Breast epithelium (tissue), 3 donors: ENCODE data around the gene ANKRD30B.
"Not testable (repeated sequence)": the region's sequence is repeated elsewhere in the genome, so short reads cannot be mapped to it uniquely, and the experiment has no call there.

Experiments
- POLR2AphosphoS5 ChIP-seq, 3 donors: sonication (generic); formaldehyde crosslinking; IDR thresholded peaks; one replicate each; pipeline ENCODE4 v1.6.1; 2017; ENCODE audit warnings: antibody characterized with exemption in 3 of 3
- TF ChIP-seq, protein P1 (sequence below), 3 donors: fragments of 450-650 bp; IDR thresholded peaks; one replicate each; pipeline ENCODE4 v1.5.1; 2016 to 2017; ENCODE audit warnings: antibody characterized with exemption in 3 of 3, mild to moderate bottlenecking in 3 of 3, moderate library complexity in 3 of 3

DNA sequence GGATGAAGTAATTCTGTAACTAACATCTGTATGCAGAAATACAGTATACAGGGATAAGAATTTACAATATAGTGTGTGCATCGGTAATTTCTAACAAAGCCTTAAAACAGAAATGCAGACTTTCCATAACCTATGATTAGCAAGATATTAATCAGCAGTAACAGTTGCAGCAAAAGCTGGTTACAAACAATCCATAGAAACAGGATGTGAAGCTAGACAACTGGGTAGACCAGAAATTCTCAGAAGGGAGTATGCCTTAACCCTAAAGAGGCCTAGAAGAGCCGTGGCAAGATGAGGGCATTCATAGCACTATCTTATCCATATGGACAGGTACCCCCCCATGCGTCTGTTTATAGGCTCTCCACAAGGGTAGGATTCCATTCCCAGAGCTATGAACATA is 48.9 kb downstream of the ANKRD30B start:
- TF ChIP-seq POLR2AphosphoS5 (IDR thresholded peaks at IDR 0.05): not testable (repeated sequence)
- TF ChIP-seq, protein P1, sequence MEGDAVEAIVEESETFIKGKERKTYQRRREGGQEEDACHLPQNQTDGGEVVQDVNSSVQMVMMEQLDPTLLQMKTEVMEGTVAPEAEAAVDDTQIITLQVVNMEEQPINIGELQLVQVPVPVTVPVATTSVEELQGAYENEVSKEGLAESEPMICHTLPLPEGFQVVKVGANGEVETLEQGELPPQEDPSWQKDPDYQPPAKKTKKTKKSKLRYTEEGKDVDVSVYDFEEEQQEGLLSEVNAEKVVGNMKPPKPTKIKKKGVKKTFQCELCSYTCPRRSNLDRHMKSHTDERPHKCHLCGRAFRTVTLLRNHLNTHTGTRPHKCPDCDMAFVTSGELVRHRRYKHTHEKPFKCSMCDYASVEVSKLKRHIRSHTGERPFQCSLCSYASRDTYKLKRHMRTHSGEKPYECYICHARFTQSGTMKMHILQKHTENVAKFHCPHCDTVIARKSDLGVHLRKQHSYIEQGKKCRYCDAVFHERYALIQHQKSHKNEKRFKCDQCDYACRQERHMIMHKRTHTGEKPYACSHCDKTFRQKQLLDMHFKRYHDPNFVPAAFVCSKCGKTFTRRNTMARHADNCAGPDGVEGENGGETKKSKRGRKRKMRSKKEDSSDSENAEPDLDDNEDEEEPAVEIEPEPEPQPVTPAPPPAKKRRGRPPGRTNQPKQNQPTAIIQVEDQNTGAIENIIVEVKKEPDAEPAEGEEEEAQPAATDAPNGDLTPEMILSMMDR (IDR thresholded peaks at IDR 0.05): not testable (repeated sequence)
